ENCODE measurements around the gene TUBGCP3. TPM values are rescaled to one million over a fixed set of nuclear protein-coding genes. Genes with fewer than 3 reads are reported as not detected.

Gene TUBGCP3
- total and polyA plus RNA-seq, 10 donors, result 9.1 to 69.8 (median 48.7) TPM

GRCh38 chr13:112510002-112510780, 77.8 kb downstream of the TUBGCP3 start:
- H3K9me3 ChIP-seq, result no peaks in the 10 kb centered on the region
- peaks cover 0 to 100% (median 64%) of the 10 kb centered on the region in 6 donors for H3K36me3 ChIP-seq
- intact Hi-C loops (cut with DNase I; ENCODE audit: low total_unique reads), result no loop called here
- WGBS, 5 donors, result 76 to 87% (median 84%) methylated on average over 15 of the region's 15 CpGs
- H3K27ac ChIP-seq, result no peak overlapping the region
- H3K4me3 ChIP-seq, result no peak overlapping the region
- DNase-seq, result no peak
- no peak for TF ChIP-seq POLR2AphosphoS5 (IDR thresholded peaks at IDR 0.05)
- peak in 2 of 11 experiments; percentile 22 to 26 for TF ChIP-seq CTCF (IDR thresholded peaks at IDR 0.05 in 8 of 11, conservative IDR thresholded peaks at IDR 0.05 in 3 of 11)
- H3K27me3 ChIP-seq (replicated peaks in 1 of 7), result no peaks in the 10 kb centered on the region
- no peaks in the 10 kb centered on the region for H3K4me1 ChIP-seq

DNA sequence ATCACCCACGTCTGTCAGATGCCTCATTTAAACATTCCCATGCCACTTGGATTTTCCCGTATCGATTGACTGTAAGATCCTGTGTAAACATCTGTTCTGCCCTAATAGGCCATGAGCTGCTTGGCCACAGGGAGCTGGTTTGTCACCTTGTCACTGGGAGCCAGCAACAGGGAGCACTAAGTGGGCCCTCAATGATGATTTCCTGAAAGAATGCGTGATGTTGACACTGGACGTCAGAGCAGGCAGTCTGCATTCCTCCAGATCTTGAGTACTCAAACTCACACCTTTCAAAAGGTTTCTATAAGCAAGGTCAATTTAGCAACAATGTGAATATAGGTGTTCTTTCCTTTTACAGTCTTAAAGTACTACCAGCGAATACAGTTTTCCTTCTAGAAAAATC, 78.8 kb downstream of the TUBGCP3 start:
- 87 to 96% (median 91%) methylated on average over 6 of the region's 6 CpGs for WGBS, 5 donors
- intact Hi-C loops (cut with DNase I; ENCODE audit: low total_unique reads), result no loop called here
- TF ChIP-seq POLR2AphosphoS5 (IDR thresholded peaks at IDR 0.05) (no peak), POLR2A (IDR thresholded peaks at IDR 0.05) (no peak), CTCF (IDR thresholded peaks at IDR 0.05 in 8 of 11, conservative IDR thresholded peaks at IDR 0.05 in 3 of 11) (no peak)
- H3K4me1 ChIP-seq, result no peaks in the 10 kb centered on the region
- H3K36me3 ChIP-seq, result peaks cover 0 to 100% (median 65%) of the 10 kb centered on the region in 6 donors
- H3K27ac ChIP-seq, result no peak overlapping the region
- H3K4me3 ChIP-seq, result no peak overlapping the region
- H3K27me3 ChIP-seq (replicated peaks in 1 of 7), result no peaks in the 10 kb centered on the region
- no peak for DNase-seq
- H3K9me3 ChIP-seq, result no peaks in the 10 kb centered on the region

DNA sequence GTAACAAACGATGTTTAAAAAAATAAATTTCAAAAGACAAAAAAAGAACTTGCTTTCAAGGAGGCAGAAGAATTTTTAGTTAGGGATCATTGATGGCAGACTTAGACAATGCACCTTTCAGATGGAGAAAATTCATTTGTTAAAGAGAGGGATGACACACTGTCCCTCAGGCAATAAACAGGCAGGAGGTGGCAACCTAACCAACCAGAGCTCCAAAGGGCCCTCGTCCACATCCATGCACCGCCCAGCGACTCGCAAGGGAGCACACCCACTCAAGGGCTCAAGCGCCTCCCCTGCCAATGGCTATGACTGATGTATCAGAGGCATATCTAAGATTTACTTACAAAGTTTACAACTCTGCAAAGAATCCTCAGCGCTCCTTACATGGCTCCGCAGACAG, 81.9 kb downstream of the TUBGCP3 start:
- H3K9me3 ChIP-seq, result no peaks in the 10 kb centered on the region
- WGBS, 5 donors, result 93 to 97% (median 95%) methylated on average over 8 of the region's 8 CpGs
- H3K4me1 ChIP-seq, result no peaks in the 10 kb centered on the region
- DNase-seq, result no peak
- no peaks in the 10 kb centered on the region for H3K27me3 ChIP-seq (replicated peaks in 1 of 7)
- no peak for TF ChIP-seq POLR2AphosphoS5 (IDR thresholded peaks at IDR 0.05)
- no peak for TF ChIP-seq CTCF (IDR thresholded peaks at IDR 0.05 in 8 of 11, conservative IDR thresholded peaks at IDR 0.05 in 3 of 11)
- intact Hi-C loops (cut with DNase I; ENCODE audit: low total_unique reads), result no loop called here
- no peak overlapping the region for H3K4me3 ChIP-seq
- no peak overlapping the region for H3K27ac ChIP-seq
- peaks cover 0 to 100% (median 77%) of the 10 kb centered on the region in 6 donors for H3K36me3 ChIP-seq

GRCh38 chr13:112496166-112496565, 91.8 kb downstream of the TUBGCP3 start:
- no peak overlapping the region for H3K27ac ChIP-seq
- H3K27me3 ChIP-seq (replicated peaks in 1 of 7), result no peaks in the 10 kb centered on the region
- no peak for DNase-seq
- whole genome bisulfite sequencing, 5 donors, result 91 to 99% (median 92%) methylated on average over 7 of the region's 7 CpGs
- H3K4me3 ChIP-seq, result no peak overlapping the region
- no peaks in the 10 kb centered on the region for H3K9me3 ChIP-seq
- H3K36me3 ChIP-seq, result peaks cover 3 to 91% (median 56%) of the 10 kb centered on the region in 6 donors
- H3K4me1 ChIP-seq, result no peaks in the 10 kb centered on the region
- intact Hi-C loops (cut with DNase I; ENCODE audit: low total_unique reads), result no loop called here
- no peak for TF ChIP-seq POLR2AphosphoS5 (IDR thresholded peaks at IDR 0.05)
- TF ChIP-seq POLR2A (IDR thresholded peaks at IDR 0.05), result no peak
- TF ChIP-seq CTCF (IDR thresholded peaks at IDR 0.05 in 8 of 11, conservative IDR thresholded peaks at IDR 0.05 in 3 of 11), result no peak

All from spleen (tissue), 11 donors.